Ascending aorta (tissue), 2 donors: ENCODE results near the gene CEP104. TPM values are rescaled to one million over a fixed set of nuclear protein-coding genes. Genes with fewer than 3 reads are reported as not detected.
"Not testable (repeated sequence)": the region's sequence is repeated elsewhere in the genome, so short reads cannot be mapped to it uniquely, and the experiment has no call there.

Experiments
- DNase-seq, 2 donors: peaks; one replicate each; pipeline ENCODE4 v3.0.0-alpha.2; 2019; ENCODE audit warnings: low spot score in 2 of 2
- H3K27ac ChIP-seq, 2 donors: fragments of 200-600 bp; sonication (generic); one replicate each; pipeline ENCODE4 v1.5.1; 2016 to 2017; ENCODE audit warnings: mild to moderate bottlenecking in 1 of 2
- H3K27me3 ChIP-seq: fragments of 200-600 bp; sonication (generic); one replicate; pipeline ENCODE4 v1.5.1; 2017
- H3K36me3 ChIP-seq, 2 donors: fragments of 200-600 bp; sonication (generic); one replicate each; pipeline ENCODE4 v1.5.1; 2016
- H3K4me1 ChIP-seq, 2 donors: fragments of 200-600 bp; sonication (generic); one replicate each; pipeline ENCODE4 v1.5.1; 2016 to 2017; ENCODE audit warnings: mild to moderate bottlenecking in 1 of 2
- H3K4me3 ChIP-seq, 2 donors: fragments of 200-600 bp; sonication (generic); one replicate each; pipeline ENCODE4 v1.5.1; 2016 to 2017; ENCODE audit warnings: mild to moderate bottlenecking in 1 of 2
- H3K9me3 ChIP-seq, 2 donors: fragments of 200-600 bp; sonication (generic); one replicate each; pipeline ENCODE4 v1.5.1; 2016
- intact Hi-C: fragments of 100-400 bp; cut with DNase I; formaldehyde crosslinking; loops from one replicate; pipeline ENCODE4 v1.15.1; 2023
- total RNA-seq: library from RNA; depleted of rRNA; stranded (reverse); fragments of >200 nt; gene quantifications from one replicate; pipeline ENCODE4 v1.1.0, GENCODE V29; 2016
- TF ChIP-seq, protein P1 (sequence below), 3 experiments: fragments of 200-600 bp in 2 of 3; fragments of 450-650 bp in 1 of 3; sonication (generic) in 2 of 3; IDR thresholded peaks; one replicate each; pipeline ENCODE4 v1.5.1; 2016 to 2019; ENCODE audit warnings: antibody characterized with exemption in 3 of 3, mild to moderate bottlenecking in 1 of 3, moderate library complexity in 1 of 3

Gene CEP104
- total RNA-seq, 1 donor from 2014 or later, result 93.6 TPM

DNA sequence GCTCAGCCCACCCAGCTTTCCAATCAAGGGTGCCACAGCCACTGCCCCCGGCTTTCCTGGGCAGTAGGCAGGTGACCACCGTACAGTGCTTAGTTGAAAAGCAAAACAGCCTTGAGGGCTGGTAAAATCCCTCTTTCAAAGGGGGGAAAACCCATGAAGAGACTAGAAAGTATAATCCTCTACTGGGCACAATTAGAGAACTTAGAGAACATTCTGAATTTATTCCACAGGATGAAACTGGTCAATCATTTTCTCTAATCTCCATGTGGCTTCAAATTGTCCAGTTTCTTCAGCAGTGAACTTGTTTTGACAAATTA is 45.5 kb downstream of the CEP104 start:
- Histone ChIP-seq H3K4me3 (no peak overlapping the region), H3K27ac (no peak overlapping the region), H3K36me3 (peaks cover 25 to 30% of the 10 kb centered on the region in 2 donors), H3K4me1 (no peaks in the 10 kb centered on the region), H3K27me3 (no peaks in the 10 kb centered on the region), H3K9me3 (no peaks in the 10 kb centered on the region)
- intact Hi-C loops, result no loop called here
- TF ChIP-seq, protein P1, sequence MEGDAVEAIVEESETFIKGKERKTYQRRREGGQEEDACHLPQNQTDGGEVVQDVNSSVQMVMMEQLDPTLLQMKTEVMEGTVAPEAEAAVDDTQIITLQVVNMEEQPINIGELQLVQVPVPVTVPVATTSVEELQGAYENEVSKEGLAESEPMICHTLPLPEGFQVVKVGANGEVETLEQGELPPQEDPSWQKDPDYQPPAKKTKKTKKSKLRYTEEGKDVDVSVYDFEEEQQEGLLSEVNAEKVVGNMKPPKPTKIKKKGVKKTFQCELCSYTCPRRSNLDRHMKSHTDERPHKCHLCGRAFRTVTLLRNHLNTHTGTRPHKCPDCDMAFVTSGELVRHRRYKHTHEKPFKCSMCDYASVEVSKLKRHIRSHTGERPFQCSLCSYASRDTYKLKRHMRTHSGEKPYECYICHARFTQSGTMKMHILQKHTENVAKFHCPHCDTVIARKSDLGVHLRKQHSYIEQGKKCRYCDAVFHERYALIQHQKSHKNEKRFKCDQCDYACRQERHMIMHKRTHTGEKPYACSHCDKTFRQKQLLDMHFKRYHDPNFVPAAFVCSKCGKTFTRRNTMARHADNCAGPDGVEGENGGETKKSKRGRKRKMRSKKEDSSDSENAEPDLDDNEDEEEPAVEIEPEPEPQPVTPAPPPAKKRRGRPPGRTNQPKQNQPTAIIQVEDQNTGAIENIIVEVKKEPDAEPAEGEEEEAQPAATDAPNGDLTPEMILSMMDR (IDR thresholded peaks at IDR 0.05), result no peak
- DNase-seq, result no peak

DNA sequence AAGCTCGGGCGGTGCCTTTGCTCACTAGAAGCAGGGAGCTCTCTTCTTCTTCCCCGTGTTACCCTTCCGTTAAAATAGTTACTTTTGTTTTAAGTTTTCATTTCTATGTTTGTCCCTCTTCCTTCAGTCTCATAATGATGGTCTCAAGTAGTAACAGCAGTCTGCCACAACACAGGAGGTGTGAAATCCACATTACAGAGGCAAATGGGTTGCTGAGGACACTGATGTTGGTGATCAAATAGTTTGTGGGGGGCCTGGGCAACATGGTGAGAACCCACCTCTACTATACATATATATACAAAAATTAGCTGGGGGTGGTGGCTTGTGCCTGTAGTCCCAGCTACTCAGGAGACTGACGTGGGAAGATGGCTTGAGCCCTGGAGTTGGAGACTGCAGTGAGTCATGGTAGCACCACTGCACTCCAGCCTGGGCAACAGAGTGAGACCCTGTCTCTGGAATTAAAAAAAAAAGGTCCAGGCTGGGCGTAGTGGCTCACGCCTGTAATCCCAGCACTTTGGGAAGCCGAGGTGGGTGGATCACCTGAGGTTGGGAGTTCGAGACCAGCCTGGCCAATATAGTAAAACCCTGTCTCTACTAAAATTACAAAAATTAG is 46.8 kb downstream of the CEP104 start:
- peaks cover 13 to 18% of the 10 kb centered on the region in 2 donors for H3K36me3 ChIP-seq
- intact Hi-C loops, DNase-seq, H3K27me3 ChIP-seq, H3K4me3 ChIP-seq, H3K27ac ChIP-seq, H3K9me3 ChIP-seq, H3K4me1 ChIP-seq: not testable (repeated sequence)

DNA sequence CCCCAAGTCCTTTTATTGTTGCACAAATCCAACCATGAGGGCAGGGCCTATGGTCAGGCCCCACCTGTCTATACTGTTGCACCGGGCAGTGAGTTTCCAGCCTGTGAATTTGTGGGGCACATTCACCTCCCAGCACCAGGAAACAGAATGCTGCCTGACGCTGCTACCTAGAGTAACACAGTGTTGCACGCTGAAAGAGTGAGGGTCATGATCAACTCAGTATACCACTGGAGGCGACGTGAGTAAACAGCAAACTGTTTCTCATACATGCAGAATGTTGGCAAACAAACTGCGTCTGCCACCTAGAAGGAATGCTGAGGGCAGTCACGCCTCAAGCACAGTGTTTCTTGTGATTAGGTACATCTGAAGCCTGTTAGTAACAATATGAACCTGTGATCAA is 47.3 kb downstream of the CEP104 start:
- no peaks in the 10 kb centered on the region for H3K4me1 ChIP-seq
- no peak overlapping the region for H3K4me3 ChIP-seq
- no peak overlapping the region for H3K27ac ChIP-seq
- intact Hi-C loops, result no loop called here
- DNase-seq, result no peak
- H3K27me3 ChIP-seq, result no peaks in the 10 kb centered on the region
- TF ChIP-seq, protein P1 (IDR thresholded peaks at IDR 0.05), result no peak
- peaks cover 7 to 12% of the 10 kb centered on the region in 2 donors for H3K36me3 ChIP-seq
- H3K9me3 ChIP-seq, result no peaks in the 10 kb centered on the region

DNA sequence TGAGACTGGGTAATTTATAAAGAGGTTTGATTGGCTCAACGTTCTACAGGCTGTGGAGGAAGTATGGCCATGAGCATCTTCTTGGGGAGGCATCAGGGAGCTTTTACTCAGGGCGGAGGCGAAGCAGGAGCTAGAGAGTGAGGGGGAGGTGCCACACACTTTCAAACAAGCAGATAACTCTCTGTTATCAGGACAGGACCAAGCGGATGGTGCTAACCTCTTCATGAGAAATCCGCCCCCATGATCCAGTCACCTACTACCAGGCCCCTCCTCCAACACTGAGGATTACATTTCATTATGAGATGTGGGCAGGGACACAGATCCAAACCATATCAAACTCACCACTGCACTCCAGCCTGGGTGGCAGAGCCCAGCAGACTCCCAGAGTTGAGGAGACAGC is 49.2 kb downstream of the CEP104 start:
- intact Hi-C loops, result no loop called here
- H3K4me1 ChIP-seq, result no peaks in the 10 kb centered on the region
- no peak overlapping the region for H3K27ac ChIP-seq
- H3K4me3 ChIP-seq, result no peak overlapping the region
- TF ChIP-seq, protein P1 (IDR thresholded peaks at IDR 0.05), result no peak
- DNase-seq, result no peak
- H3K9me3 ChIP-seq, result no peaks in the 10 kb centered on the region
- H3K27me3 ChIP-seq, result no peaks in the 10 kb centered on the region
- no peaks in the 10 kb centered on the region for H3K36me3 ChIP-seq

DNA sequence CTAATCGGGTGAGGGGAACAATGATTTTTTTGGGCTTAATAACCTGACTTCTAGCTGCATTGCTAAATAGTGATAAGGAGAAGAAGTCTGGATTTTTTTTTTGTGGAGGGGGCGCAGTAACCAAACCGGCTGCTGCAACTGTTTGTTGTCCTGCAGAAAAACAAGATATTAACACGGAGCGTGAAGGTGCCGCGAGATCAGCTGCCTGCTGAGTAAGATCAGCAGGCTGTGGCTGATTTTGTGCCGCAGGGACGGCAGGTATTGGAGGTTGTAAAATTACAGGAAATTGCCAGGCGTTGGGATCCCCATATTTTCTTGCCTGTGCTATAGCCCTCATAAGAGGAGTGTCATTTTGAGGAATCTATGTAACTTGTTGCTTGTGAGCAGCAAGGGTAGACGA is 52.0 kb downstream of the CEP104 start:
- Histone ChIP-seq H3K27ac (no peak overlapping the region), H3K9me3 (no peaks in the 10 kb centered on the region), H3K4me1 (no peaks in the 10 kb centered on the region), H3K36me3 (no peaks in the 10 kb centered on the region), H3K4me3 (no peak overlapping the region), H3K27me3 (no peaks in the 10 kb centered on the region)
- intact Hi-C loops, result no loop called here
- TF ChIP-seq, protein P1 (IDR thresholded peaks at IDR 0.05), result no peak
- DNase-seq, result no peak

DNA sequence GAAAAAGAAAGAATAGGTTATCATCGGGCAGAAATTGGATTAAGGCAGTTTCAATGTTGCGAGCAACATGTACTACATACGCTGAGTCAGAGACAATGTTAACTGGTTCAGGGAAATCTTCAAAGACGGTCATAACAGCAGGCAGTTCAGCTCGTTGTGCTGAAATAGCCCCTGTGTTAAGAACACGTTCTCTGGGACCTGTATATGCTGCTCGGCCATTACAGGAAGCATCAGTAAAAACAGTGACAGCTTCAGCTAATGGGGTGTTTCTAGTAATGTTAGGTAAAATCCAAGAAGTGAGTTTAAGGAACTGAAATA is 52.4 kb downstream of the CEP104 start:
- intact Hi-C loops, H3K4me1 ChIP-seq, H3K9me3 ChIP-seq, H3K27me3 ChIP-seq, H3K36me3 ChIP-seq, H3K4me3 ChIP-seq, DNase-seq, H3K27ac ChIP-seq: not testable (repeated sequence)
